Fibroblast of peridontal ligament (primary cell): ENCODE data around the gene CDH13.

Source experiments
- DNase-seq: peaks from one replicate; pipeline ENCODE4 v3.0.0-alpha.2; 2010; ENCODE audit errors: extremely low read depth

CDH13 gene

GRCh38 chr16:83160287-83161020, 533.7 kb downstream of the CDH13 start:
- no peak for DNase-seq

GRCh38 chr16:83162791-83163190, 536.0 kb downstream of the CDH13 start:
- no peak for DNase-seq

- no peak for DNase-seq
Observed at GRCh38 chr16:83164816-83165215, 538.0 kb downstream of the CDH13 start.

- no peak for DNase-seq
Observed at GRCh38 chr16:83171396-83171795, 544.6 kb downstream of the CDH13 start.

GRCh38 chr16:83174671-83175070, 547.9 kb downstream of the CDH13 start:
- DNase-seq, result no peak

- no peak for DNase-seq
Observed at GRCh38 chr16:83176802-83177201, 550.0 kb downstream of the CDH13 start.

- no peak for DNase-seq
Observed at GRCh38 chr16:83185902-83186301, 559.1 kb downstream of the CDH13 start.

GRCh38 chr16:83187405-83187804, 560.6 kb downstream of the CDH13 start:
- DNase-seq, result peak; percentile 55

- DNase-seq, result no peak
Observed at GRCh38 chr16:83196796-83197195, 570.0 kb downstream of the CDH13 start.

- DNase-seq, result no peak
Observed at GRCh38 chr16:83197450-83197849, 570.7 kb downstream of the CDH13 start.

- DNase-seq, result no peak
Observed at GRCh38 chr16:83198977-83199376, 572.2 kb downstream of the CDH13 start.

- no peak for DNase-seq
Observed at GRCh38 chr16:83200005-83200779, 573.4 kb downstream of the CDH13 start.

GRCh38 chr16:83201748-83202147, 575.0 kb downstream of the CDH13 start:
- DNase-seq, result no peak

GRCh38 chr16:83205896-83206295, 579.1 kb downstream of the CDH13 start:
- DNase-seq, result no peak

GRCh38 chr16:83206426-83206825, 579.7 kb downstream of the CDH13 start:
- DNase-seq, result peak; percentile 20

- DNase-seq, result no peak
Observed at GRCh38 chr16:83211711-83212110, 584.9 kb downstream of the CDH13 start.

GRCh38 chr16:83212301-83212841, 585.6 kb downstream of the CDH13 start:
- no peak for DNase-seq

GRCh38 chr16:83214671-83215070, 587.9 kb downstream of the CDH13 start:
- no peak for DNase-seq

GRCh38 chr16:83215406-83216001, 588.7 kb downstream of the CDH13 start:
- DNase-seq, result peak; percentile 27

GRCh38 chr16:83219285-83219684, 592.5 kb downstream of the CDH13 start:
- DNase-seq, result no peak

GRCh38 chr16:83220066-83220465, 593.3 kb downstream of the CDH13 start:
- DNase-seq, result no peak

GRCh38 chr16:83224642-83225041, 597.9 kb downstream of the CDH13 start:
- DNase-seq, result no peak

- no peak for DNase-seq
Observed at GRCh38 chr16:83227336-83227735, 600.6 kb downstream of the CDH13 start.
